ENCODE data around the gene MYDGF. TPM values are rescaled to one million over a fixed set of nuclear protein-coding genes. Genes with fewer than 3 reads are reported as not detected.

The MYDGF gene
- polyA plus RNA-seq, 4 donors = 45.8 to 220 (median 96.1) TPM

GRCh38 chr19:4705413-4706131, 35.4 kb upstream of the MYDGF start:
- Histone ChIP-seq H3K27ac (ENCODE audit: low read depth in 1 of 3, low read length in 2 of 3) (peak overlapping the region in 2 of 3 donors; percentile 32 to 42), H3K27me3 (ENCODE audit: control insufficient read depth in 3 of 3, insufficient read depth in 3 of 3, low read length in 3 of 3) (no peaks in the 10 kb centered on the region), H3K36me3 (ENCODE audit: control insufficient read depth in 3 of 3, insufficient read depth in 2 of 3, low read depth in 1 of 3, low read length in 3 of 3) (peaks cover 20 to 81% (median 22%) of the 10 kb centered on the region in 3 donors), H3K9me3 (ENCODE audit: control insufficient read depth in 2 of 2, insufficient read depth in 1 of 2, low read depth in 1 of 2, low read length in 1 of 2) (no peaks in the 10 kb centered on the region), H3K4me3 (ENCODE audit: low read depth in 1 of 3, low read length in 3 of 3) (no peak overlapping the region), H3K4me1 (ENCODE audit: control insufficient read depth in 3 of 3, insufficient read depth in 2 of 3, low read depth in 1 of 3, low read length in 2 of 3) (peaks cover 0 to 18% (median 0%) of the 10 kb centered on the region in 3 donors)
- DNase-seq = peak; percentile 22 to 44
- 63 to 68% (median 68%) methylated on average over 19 of the region's 19 CpGs for WGBS, 3 donors
- FAIRE-seq = no peak

GRCh38 chr19:4704317-4704673, 34.2 kb upstream of the MYDGF start:
- Histone ChIP-seq H3K9me3 (ENCODE audit: control insufficient read depth in 2 of 2, insufficient read depth in 1 of 2, low read depth in 1 of 2, low read length in 1 of 2) (no peaks in the 10 kb centered on the region), H3K4me1 (ENCODE audit: control insufficient read depth in 3 of 3, insufficient read depth in 2 of 3, low read depth in 1 of 3, low read length in 2 of 3) (peaks cover 0 to 18% (median 0%) of the 10 kb centered on the region in 3 donors), H3K4me3 (ENCODE audit: low read depth in 1 of 3, low read length in 3 of 3) (no peak overlapping the region), H3K27me3 (ENCODE audit: control insufficient read depth in 3 of 3, insufficient read depth in 3 of 3, low read length in 3 of 3) (no peaks in the 10 kb centered on the region), H3K27ac (ENCODE audit: low read depth in 1 of 3, low read length in 2 of 3) (no peak overlapping the region), H3K36me3 (ENCODE audit: control insufficient read depth in 3 of 3, insufficient read depth in 2 of 3, low read depth in 1 of 3, low read length in 3 of 3) (peaks cover 23 to 81% (median 26%) of the 10 kb centered on the region in 3 donors)
- WGBS, 3 donors = 94 to 95% (median 94%) methylated on average over 9 of the region's 9 CpGs
- FAIRE-seq (no peak), DNase-seq (no peak)

- Histone ChIP-seq H3K4me3 (ENCODE audit: low read depth in 1 of 3, low read length in 3 of 3) (no peak overlapping the region), H3K27me3 (ENCODE audit: control insufficient read depth in 3 of 3, insufficient read depth in 3 of 3, low read length in 3 of 3) (no peaks in the 10 kb centered on the region), H3K27ac (ENCODE audit: low read depth in 1 of 3, low read length in 2 of 3) (no peak overlapping the region), H3K9me3 (ENCODE audit: control insufficient read depth in 2 of 2, insufficient read depth in 1 of 2, low read depth in 1 of 2, low read length in 1 of 2) (no peaks in the 10 kb centered on the region), H3K36me3 (ENCODE audit: control insufficient read depth in 3 of 3, insufficient read depth in 2 of 3, low read depth in 1 of 3, low read length in 3 of 3) (peaks cover 26 to 79% (median 27%) of the 10 kb centered on the region in 3 donors), H3K4me1 (ENCODE audit: control insufficient read depth in 3 of 3, insufficient read depth in 2 of 3, low read depth in 1 of 3, low read length in 2 of 3) (peaks cover 0 to 18% (median 0%) of the 10 kb centered on the region in 3 donors)
- FAIRE-seq (no peak), DNase-seq (no peak)
- 95 to 97% (median 96%) methylated on average over 27 to 28 of the region's 28 CpGs for WGBS, 3 donors
Measured at GRCh38 chr19:4703671-4704316, 33.7 kb upstream of the MYDGF start.

- no peak overlapping the region for H3K27ac ChIP-seq (ENCODE audit: low read depth in 1 of 3, low read length in 2 of 3)
- H3K4me1 ChIP-seq (ENCODE audit: control insufficient read depth in 3 of 3, insufficient read depth in 2 of 3, low read depth in 1 of 3, low read length in 2 of 3) = peaks cover 0 to 18% (median 0%) of the 10 kb centered on the region in 3 donors
- H3K4me3 ChIP-seq (ENCODE audit: low read depth in 1 of 3, low read length in 3 of 3) = no peak overlapping the region
- no peak for FAIRE-seq
- whole genome bisulfite sequencing, 3 donors = 91 to 94% (median 94%) methylated on average over 11 of the region's 11 CpGs
- no peaks in the 10 kb centered on the region for H3K27me3 ChIP-seq (ENCODE audit: control insufficient read depth in 3 of 3, insufficient read depth in 3 of 3, low read length in 3 of 3)
- H3K9me3 ChIP-seq (ENCODE audit: control insufficient read depth in 2 of 2, insufficient read depth in 1 of 2, low read depth in 1 of 2, low read length in 1 of 2) = no peaks in the 10 kb centered on the region
- DNase-seq = no peak
- H3K36me3 ChIP-seq (ENCODE audit: control insufficient read depth in 3 of 3, insufficient read depth in 2 of 3, low read depth in 1 of 3, low read length in 3 of 3) = peaks cover 26 to 83% (median 27%) of the 10 kb centered on the region in 3 donors
Measured at GRCh38 chr19:4702764-4703163, 32.6 kb upstream of the MYDGF start.

GRCh38 chr19:4701557-4701956, 31.4 kb upstream of the MYDGF start:
- peaks cover 27 to 86% (median 32%) of the 10 kb centered on the region in 3 donors for H3K36me3 ChIP-seq (ENCODE audit: control insufficient read depth in 3 of 3, insufficient read depth in 2 of 3, low read depth in 1 of 3, low read length in 3 of 3)
- no peaks in the 10 kb centered on the region for H3K27me3 ChIP-seq (ENCODE audit: control insufficient read depth in 3 of 3, insufficient read depth in 3 of 3, low read length in 3 of 3)
- 85 to 92% (median 90%) methylated on average over 8 of the region's 8 CpGs for WGBS, 3 donors
- H3K4me3 ChIP-seq (ENCODE audit: low read depth in 1 of 3, low read length in 3 of 3) = no peak overlapping the region
- DNase-seq (no peak), FAIRE-seq (no peak)
- H3K27ac ChIP-seq (ENCODE audit: low read depth in 1 of 3, low read length in 2 of 3) = no peak overlapping the region
- no peaks in the 10 kb centered on the region for H3K9me3 ChIP-seq (ENCODE audit: control insufficient read depth in 2 of 2, insufficient read depth in 1 of 2, low read depth in 1 of 2, low read length in 1 of 2)
- H3K4me1 ChIP-seq (ENCODE audit: control insufficient read depth in 3 of 3, insufficient read depth in 2 of 3, low read depth in 1 of 3, low read length in 2 of 3) = peaks cover 0 to 18% (median 0%) of the 10 kb centered on the region in 3 donors

GRCh38 chr19:4700693-4700970, 30.5 kb upstream of the MYDGF start:
- no peaks in the 10 kb centered on the region for H3K9me3 ChIP-seq (ENCODE audit: control insufficient read depth in 2 of 2, insufficient read depth in 1 of 2, low read depth in 1 of 2, low read length in 1 of 2)
- H3K27me3 ChIP-seq (ENCODE audit: control insufficient read depth in 3 of 3, insufficient read depth in 3 of 3, low read length in 3 of 3) = no peaks in the 10 kb centered on the region
- peaks cover 25 to 89% (median 34%) of the 10 kb centered on the region in 3 donors for H3K36me3 ChIP-seq (ENCODE audit: control insufficient read depth in 3 of 3, insufficient read depth in 2 of 3, low read depth in 1 of 3, low read length in 3 of 3)
- FAIRE-seq = no peak
- no peak for DNase-seq
- WGBS, 3 donors = 90 to 94% (median 93%) methylated on average over 11 of the region's 11 CpGs
- H3K27ac ChIP-seq (ENCODE audit: low read depth in 1 of 3, low read length in 2 of 3) = no peak overlapping the region
- H3K4me3 ChIP-seq (ENCODE audit: low read depth in 1 of 3, low read length in 3 of 3) = no peak overlapping the region
- H3K4me1 ChIP-seq (ENCODE audit: control insufficient read depth in 3 of 3, insufficient read depth in 2 of 3, low read depth in 1 of 3, low read length in 2 of 3) = peaks cover 0 to 11% (median 0%) of the 10 kb centered on the region in 3 donors

GRCh38 chr19:4699826-4700692, 29.9 kb upstream of the MYDGF start:
- no peak overlapping the region for H3K4me3 ChIP-seq (ENCODE audit: low read depth in 1 of 3, low read length in 3 of 3)
- H3K9me3 ChIP-seq (ENCODE audit: control insufficient read depth in 2 of 2, insufficient read depth in 1 of 2, low read depth in 1 of 2, low read length in 1 of 2) = no peaks in the 10 kb centered on the region
- 92 to 94% (median 93%) methylated on average over 33 of the region's 33 CpGs for WGBS, 3 donors
- no peak for DNase-seq
- peaks cover 0 to 5% (median 0%) of the 10 kb centered on the region in 3 donors for H3K4me1 ChIP-seq (ENCODE audit: control insufficient read depth in 3 of 3, insufficient read depth in 2 of 3, low read depth in 1 of 3, low read length in 2 of 3)
- no peaks in the 10 kb centered on the region for H3K27me3 ChIP-seq (ENCODE audit: control insufficient read depth in 3 of 3, insufficient read depth in 3 of 3, low read length in 3 of 3)
- H3K27ac ChIP-seq (ENCODE audit: low read depth in 1 of 3, low read length in 2 of 3) = no peak overlapping the region
- FAIRE-seq = no peak
- H3K36me3 ChIP-seq (ENCODE audit: control insufficient read depth in 3 of 3, insufficient read depth in 2 of 3, low read depth in 1 of 3, low read length in 3 of 3) = peaks cover 24 to 92% (median 40%) of the 10 kb centered on the region in 3 donors

GRCh38 chr19:4697304-4697703, 27.2 kb upstream of the MYDGF start:
- H3K27me3 ChIP-seq (ENCODE audit: control insufficient read depth in 3 of 3, insufficient read depth in 3 of 3, low read length in 3 of 3) = no peaks in the 10 kb centered on the region
- no peaks in the 10 kb centered on the region for H3K9me3 ChIP-seq (ENCODE audit: control insufficient read depth in 2 of 2, insufficient read depth in 1 of 2, low read depth in 1 of 2, low read length in 1 of 2)
- H3K4me3 ChIP-seq (ENCODE audit: low read depth in 1 of 3, low read length in 3 of 3) = no peak overlapping the region
- FAIRE-seq = no peak
- WGBS, 3 donors = 93 to 96% (median 96%) methylated on average over 13 to 14 of the region's 14 CpGs
- H3K36me3 ChIP-seq (ENCODE audit: control insufficient read depth in 3 of 3, insufficient read depth in 2 of 3, low read depth in 1 of 3, low read length in 3 of 3) = peaks cover 31 to 97% (median 46%) of the 10 kb centered on the region in 3 donors
- H3K4me1 ChIP-seq (ENCODE audit: control insufficient read depth in 3 of 3, insufficient read depth in 2 of 3, low read depth in 1 of 3, low read length in 2 of 3) = no peaks in the 10 kb centered on the region
- DNase-seq = no peak
- H3K27ac ChIP-seq (ENCODE audit: low read depth in 1 of 3, low read length in 2 of 3) = no peak overlapping the region
